NCI-H748 (cell line): ENCODE data around the gene RPS6KA2.

ENCODE experiments used
- DNase-seq: peaks from one replicate; lab custom pipeline; 2025; ENCODE audit not compliant: unreplicated experiment; lab: John Stamatoyannopoulos, UW

The RPS6KA2 gene

GRCh38 chr6:166508726-166509125 lies 118.3 kb downstream of the RPS6KA2 start:
- DNase-seq, result no peak

DNA sequence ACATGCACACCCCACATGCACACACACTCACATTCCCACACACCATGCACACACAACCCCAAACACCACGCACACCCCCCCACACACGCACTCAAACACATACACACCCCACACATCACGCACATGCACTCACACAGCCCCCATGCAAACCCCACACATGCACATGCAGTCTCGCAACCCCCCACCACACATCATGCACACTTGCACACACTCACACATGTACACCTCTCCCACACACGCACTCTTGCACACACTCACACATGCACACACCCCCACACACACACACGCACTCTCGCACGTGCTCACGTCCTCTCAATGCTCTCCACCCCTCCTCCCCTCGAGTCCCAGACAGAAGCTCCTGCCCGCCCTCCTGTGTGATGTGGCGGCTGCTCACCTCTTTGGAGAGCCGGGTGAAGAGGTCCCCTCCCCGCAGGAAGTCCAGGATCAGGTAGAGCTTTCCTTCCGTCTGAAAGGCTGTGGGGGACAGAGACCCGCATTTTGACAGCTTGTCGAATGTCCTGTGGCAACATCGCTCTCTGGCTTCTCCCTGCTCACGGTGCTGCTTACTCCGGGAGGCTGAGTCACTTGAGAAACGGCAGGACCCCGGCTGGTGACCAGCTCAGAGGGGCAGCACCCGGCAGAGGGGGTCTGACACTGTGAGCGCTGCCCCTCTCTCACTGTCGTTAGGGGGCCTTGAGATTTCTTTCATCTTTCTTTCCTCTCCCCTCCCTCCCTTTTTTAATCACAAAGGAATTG lies 119.1 kb downstream of the RPS6KA2 start:
- DNase-seq, result no peak

- DNase-seq, result no peak
These were observed 119.7 kb downstream of the RPS6KA2 start for GRCh38 chr6:166507380-166507779.

GRCh38 chr6:166505133-166505905 lies 121.7 kb downstream of the RPS6KA2 start:
- no peak for DNase-seq

DNA sequence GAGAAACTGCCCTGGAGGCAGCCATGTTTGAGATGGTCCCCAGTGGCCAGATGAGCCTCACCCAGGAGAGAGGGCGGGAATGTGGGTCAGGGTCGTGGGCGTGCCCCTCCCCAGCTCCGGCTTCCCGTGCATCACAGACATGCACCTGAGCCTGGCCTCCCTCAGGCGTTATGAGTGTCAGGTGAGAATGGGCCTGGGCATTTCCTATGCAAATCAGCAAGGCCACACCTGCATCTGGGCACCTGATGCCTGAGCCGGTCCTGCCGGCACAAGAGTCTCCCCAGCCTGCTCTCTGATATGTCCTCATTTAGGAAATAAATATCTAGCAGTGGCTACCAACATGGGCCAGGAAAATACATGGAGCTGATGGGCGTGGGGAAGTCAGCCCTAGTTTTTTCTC lies 123.0 kb downstream of the RPS6KA2 start:
- DNase-seq, result no peak

DNA sequence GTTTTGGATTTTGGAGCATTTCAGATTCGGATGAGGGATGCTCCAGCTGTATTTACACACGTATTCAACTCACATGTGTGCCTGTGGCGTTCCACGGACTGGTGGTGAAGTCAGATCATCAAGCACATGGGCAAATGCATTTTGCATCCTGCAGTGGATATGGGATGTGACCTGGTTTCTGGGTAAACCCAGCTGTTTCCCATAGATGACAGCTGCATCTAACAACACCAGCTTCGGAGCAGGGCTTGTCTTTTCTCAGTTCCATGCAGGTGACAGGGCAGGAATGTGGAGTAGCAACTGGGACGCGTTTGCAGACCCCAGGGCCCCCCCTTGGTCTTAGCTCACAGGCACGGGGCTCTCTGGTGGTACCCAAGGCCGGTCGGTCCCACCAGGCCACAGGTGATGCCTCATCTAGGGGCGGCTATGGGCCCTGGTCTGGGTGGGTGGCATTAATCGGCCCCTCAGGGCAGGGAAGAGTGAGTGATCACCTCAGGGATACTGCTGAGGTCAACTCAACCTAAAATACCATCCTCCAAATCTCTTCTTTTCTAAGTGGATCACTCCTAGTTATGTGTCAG lies 123.8 kb downstream of the RPS6KA2 start:
- DNase-seq, result no peak

DNA sequence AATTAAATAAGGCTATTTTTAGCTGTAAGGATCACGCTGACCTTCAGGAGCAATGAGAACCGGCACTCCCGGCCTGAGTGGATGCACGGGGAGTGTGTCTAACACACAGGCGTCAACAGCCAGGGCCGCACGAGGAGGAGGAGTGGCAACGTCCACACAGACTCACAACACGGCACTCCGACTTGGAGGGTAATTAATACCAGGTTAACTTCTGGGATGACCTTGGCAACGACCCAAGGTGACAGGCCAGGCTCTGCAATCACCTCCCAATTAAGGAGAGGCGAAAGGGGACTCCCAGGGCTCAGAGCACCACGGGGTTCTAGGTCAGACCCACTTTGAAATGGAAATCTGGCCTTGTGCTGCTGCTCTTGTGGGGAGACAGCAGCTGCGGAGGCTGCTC lies 124.6 kb downstream of the RPS6KA2 start:
- no peak for DNase-seq

GRCh38 chr6:166501246-166501645 lies 125.8 kb downstream of the RPS6KA2 start:
- DNase-seq, result no peak

GRCh38 chr6:166500246-166500645 lies 126.8 kb downstream of the RPS6KA2 start:
- no peak for DNase-seq

GRCh38 chr6:166499350-166500163 lies 127.5 kb downstream of the RPS6KA2 start:
- no peak for DNase-seq

GRCh38 chr6:166498661-166499349 lies 128.2 kb downstream of the RPS6KA2 start:
- DNase-seq, result no peak

DNA sequence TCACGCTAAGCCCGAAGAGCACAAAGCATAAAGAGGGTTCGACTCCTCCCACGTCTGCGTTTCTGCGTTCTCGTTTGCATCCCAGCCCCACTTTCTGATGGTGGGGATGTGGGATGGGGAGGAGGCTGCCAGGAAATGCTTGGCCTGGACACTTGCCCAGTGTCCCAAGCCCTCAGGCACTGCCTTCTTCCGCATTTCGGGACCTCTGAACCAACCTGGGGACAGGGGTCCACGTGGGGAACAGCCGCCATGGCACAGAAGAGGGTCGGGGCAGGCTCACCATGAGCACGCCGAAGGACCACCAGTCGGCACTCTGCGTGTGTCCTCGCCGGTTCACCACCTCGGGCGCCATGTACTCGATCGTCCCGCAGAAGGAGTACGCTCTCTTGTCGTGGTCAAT lies 128.8 kb downstream of the RPS6KA2 start:
- no peak for DNase-seq

DNA sequence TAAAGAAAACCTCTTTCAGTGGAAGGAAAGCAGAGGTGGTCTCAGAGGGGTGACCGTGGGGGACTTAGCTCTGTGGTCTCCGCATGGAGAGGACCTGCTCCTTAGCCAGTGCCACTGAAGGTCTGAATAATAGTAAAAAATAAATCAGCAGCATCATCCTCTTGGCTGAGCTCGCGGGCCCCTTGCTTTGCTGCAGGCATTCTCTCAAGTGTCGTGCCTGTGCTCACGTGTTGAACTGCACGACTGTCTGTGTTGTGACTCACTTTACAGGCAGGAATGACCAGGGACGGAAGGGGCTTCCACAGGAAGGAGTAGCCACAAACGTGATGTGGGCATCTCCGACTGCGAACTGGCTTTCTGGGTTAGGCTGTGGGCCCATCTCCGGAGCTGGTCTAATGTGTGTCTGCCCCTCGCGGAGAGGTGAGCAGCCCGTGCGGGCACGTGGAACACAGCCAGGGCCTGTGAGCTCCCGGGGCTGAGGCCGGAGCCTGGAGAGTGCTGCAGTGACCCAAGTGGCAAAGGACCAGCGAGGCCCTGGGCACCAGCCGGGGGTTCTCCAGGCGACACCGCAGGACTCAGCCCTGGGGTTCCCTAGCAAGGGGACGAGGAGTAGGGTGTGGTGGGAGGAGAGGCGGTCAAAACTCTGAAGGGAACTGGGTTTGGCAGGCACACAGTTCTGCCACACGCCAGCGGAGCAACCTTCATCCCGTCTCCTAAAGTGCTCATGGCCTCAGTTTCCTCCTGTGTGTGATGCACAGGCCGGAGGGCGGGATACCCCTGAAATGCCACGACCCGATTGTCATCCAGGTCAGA lies 129.8 kb downstream of the RPS6KA2 start:
- DNase-seq, result no peak

GRCh38 chr6:166496460-166496859 lies 130.6 kb downstream of the RPS6KA2 start:
- peak; percentile 15 for DNase-seq

- DNase-seq, result no peak
These were observed 131.3 kb downstream of the RPS6KA2 start for GRCh38 chr6:166495487-166496314.

- no peak for DNase-seq
These were observed 132.1 kb downstream of the RPS6KA2 start for GRCh38 chr6:166494757-166495486.

GRCh38 chr6:166494101-166494441 lies 133.0 kb downstream of the RPS6KA2 start:
- DNase-seq, result no peak

DNA sequence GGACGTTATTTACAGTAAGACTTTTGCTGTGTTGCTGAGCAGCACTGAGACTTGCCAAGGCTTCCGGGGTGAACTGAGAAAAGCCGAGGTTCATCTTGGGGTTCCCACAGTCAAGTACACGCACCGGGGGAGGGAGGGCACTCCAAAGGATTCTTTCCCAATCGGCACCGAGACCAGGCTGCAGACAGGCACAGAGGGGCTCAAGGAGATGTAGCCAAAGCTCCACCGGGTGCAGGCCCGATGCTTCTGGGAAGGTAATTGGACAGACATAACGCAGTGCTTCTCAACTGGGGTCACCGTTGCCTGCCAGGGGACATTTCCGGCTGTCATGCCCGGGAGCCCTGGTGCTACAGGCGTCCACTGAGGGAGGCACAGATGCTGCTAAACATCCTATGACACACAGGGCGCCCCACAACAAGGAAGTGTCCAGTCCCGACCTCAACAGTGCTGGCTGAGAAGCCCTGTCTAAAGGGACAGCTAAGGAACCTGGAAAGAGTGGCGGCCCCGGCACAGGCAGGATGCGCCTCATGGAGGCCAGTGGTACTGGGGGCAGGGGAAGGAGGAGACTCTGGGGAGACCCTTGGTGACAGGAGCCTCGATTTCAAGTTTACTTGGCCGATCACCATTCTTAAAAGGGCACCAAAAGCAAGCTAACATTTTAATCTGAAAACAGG lies 133.5 kb downstream of the RPS6KA2 start:
- no peak for DNase-seq
